Testis (tissue), 3 donors: Measurements from ENCODE around the gene CRHBP. TPM values are rescaled to one million over a fixed set of nuclear protein-coding genes. Genes with fewer than 3 reads are reported as not detected.

Source experiments
- DNase-seq: peaks from one replicate; pipeline ENCODE4 v3.0.0-alpha.2; 2019
- H3K27ac ChIP-seq, 2 donors: fragments of 200-600 bp; sonication (generic); one replicate each; pipeline ENCODE4 v1.5.1; 2019
- H3K27me3 ChIP-seq: fragments of 200-600 bp; sonication (generic); one replicate; pipeline ENCODE4 v1.5.1; 2019
- H3K36me3 ChIP-seq: fragments of 200-600 bp; sonication (generic); one replicate; pipeline ENCODE4 v1.5.1; 2017; ENCODE audit warnings: low read depth; ENCODE audit errors: missing control alignments
- H3K4me1 ChIP-seq: fragments of 200-600 bp; sonication (generic); one replicate; pipeline ENCODE4 v1.5.1; 2019
- H3K4me3 ChIP-seq, 2 donors: fragments of 200-600 bp; sonication (generic); one replicate each; pipeline ENCODE4 v1.5.1; 2017 to 2019
- H3K9me3 ChIP-seq: fragments of 200-600 bp; sonication (generic); one replicate; pipeline ENCODE4 v1.5.1; 2017
- CTCF ChIP-seq, 3 experiments: fragments of 450-650 bp in 2 of 3; fragments of 200-600 bp in 1 of 3; sonication (generic) in 1 of 3; IDR thresholded peaks; one replicate each; pipeline ENCODE4 v1.5.1; 2016 to 2019; ENCODE audit warnings: antibody characterized with exemption in 3 of 3, mild to moderate bottlenecking in 2 of 3, moderate library complexity in 1 of 3
- POLR2A ChIP-seq: fragments of 450-650 bp; IDR thresholded peaks from one replicate; pipeline ENCODE4 v1.6.1; 2017; ENCODE audit warnings: antibody characterized with exemption, mild to moderate bottlenecking, moderate library complexity
- WGBS, 2 donors: methylation state at CpG; one replicate each; pipeline ENCODE4 v1.1.5; 2018; 5-methylcytosine and 5-hydroxymethylcytosine counted together
- intact Hi-C: fragments of 100-400 bp; cut with DNase I; formaldehyde crosslinking; loops from one replicate; pipeline ENCODE4 v1.15.1; 2023; ENCODE audit warnings: low total_unique reads
- polyA plus RNA-seq: library from polyadenylated mRNA; stranded (reverse); fragments of 350-450 nt; fragmentation: Illumina TruSeq; extraction: RNeasy Lipid Tissue Mini Kit (QIAGEN cat#74804); gene quantifications from one replicate; pipeline ENCODE4 v1.2.3, GENCODE V29; 2014; ENCODE audit warnings: low read depth, low replicate concordance; ENCODE audit not compliant: insufficient read depth
- small RNA-seq, 2 donors: library from RNA; depleted of rRNA; stranded (forward); fragments of <200 nt; gene quantifications; one replicate each; pipeline ENCODE3, GENCODE V24; 2016
- total RNA-seq, 2 donors: library from RNA; depleted of rRNA; stranded (reverse); fragments of >200 nt; gene quantifications; one replicate each; pipeline ENCODE4 v1.2.3, GENCODE V29; 2016

The CRHBP gene
- total and polyA plus RNA-seq, 3 donors from 2014 or later: 1.1 to 3.3 (median 2.0) TPM

- intact Hi-C loops: no loop called here
Observed at GRCh38 chr5:77012601-77013000, 59.8 kb downstream of the CRHBP start.

DNA sequence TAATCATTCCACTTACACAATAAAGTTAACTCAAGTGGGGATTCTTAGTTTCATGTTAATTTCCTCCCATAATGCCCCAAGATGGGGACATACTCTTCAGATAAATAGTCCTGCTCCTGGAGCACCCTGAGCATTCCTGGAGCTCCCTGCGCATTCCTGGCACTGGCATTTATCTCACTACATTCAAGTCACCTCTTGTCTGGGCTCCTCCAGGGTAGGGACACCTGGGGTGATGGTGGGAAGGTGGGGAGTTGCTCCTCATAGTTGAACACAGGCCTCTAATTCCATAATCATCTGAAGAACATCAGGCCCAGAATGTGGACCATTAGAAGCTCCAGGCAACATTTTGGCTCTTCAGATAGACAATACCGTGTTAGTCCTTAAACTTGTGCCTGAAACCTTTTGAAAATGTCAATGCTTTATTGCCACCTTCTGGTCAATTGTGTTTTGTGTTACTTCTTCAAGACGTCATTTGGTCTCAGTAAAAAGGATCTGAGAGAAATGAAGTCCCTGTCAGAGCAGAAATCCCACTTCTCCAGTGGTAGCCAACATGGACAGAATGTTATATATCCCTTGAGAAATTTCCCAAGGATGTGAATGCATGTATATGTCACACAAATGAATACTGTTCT, 63.2 kb downstream of the CRHBP start:
- H3K27ac ChIP-seq: no peak overlapping the region
- WGBS, 2 donors: 41 to 45% methylated on average over 3 of the region's 3 CpGs
- intact Hi-C loops: no loop called here

More at GRCh38 chr5:77012601-77013000, 59.8 kb downstream of the CRHBP start:
- WGBS, 2 donors: 89 to 90% methylated on average over 2 of the region's 2 CpGs
- H3K27ac ChIP-seq: no peak overlapping the region
- DNase-seq: no peak
- H3K4me3 ChIP-seq: no peak overlapping the region
- no peaks in the 10 kb centered on the region for H3K27me3 ChIP-seq
- H3K9me3 ChIP-seq: no peaks in the 10 kb centered on the region
- TF ChIP-seq CTCF (IDR thresholded peaks at IDR 0.05) (no peak), POLR2A (no peak)
- no peaks in the 10 kb centered on the region for H3K36me3 ChIP-seq
- no peaks in the 10 kb centered on the region for H3K4me1 ChIP-seq

DNA sequence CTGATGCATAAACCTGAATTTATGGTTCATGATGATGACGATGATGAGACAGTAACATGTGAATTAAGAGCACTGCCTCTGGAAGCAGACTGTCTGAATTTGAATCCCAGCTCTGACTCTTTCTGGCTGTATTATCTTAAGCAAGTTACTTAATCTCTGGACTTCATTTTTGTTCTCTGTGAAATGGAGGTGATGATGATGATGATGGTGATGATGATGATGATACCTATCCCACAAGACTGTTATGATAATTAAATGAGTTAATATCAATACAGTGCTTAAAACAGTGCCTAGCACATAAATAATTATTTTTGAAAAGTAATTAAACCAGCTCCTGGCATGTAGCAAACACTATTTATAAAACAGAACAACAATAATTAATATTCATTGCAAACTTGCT, 64.1 kb downstream of the CRHBP start:
- Histone ChIP-seq H3K4me1 (no peaks in the 10 kb centered on the region), H3K4me3 (no peak overlapping the region), H3K9me3 (no peaks in the 10 kb centered on the region), H3K27ac (no peak overlapping the region), H3K36me3 (no peaks in the 10 kb centered on the region), H3K27me3 (no peaks in the 10 kb centered on the region)
- no peak for DNase-seq
- TF ChIP-seq CTCF (IDR thresholded peaks at IDR 0.05): no peak
- no peak for TF ChIP-seq POLR2A
- intact Hi-C loops: no loop called here
- WGBS, 2 donors: 89% methylated on average over 1 of the region's 1 CpG

More for the DNA sequence above, 63.2 kb downstream of the CRHBP start:
- Histone ChIP-seq H3K36me3 (no peaks in the 10 kb centered on the region), H3K4me1 (no peaks in the 10 kb centered on the region), H3K9me3 (no peaks in the 10 kb centered on the region), H3K27me3 (no peaks in the 10 kb centered on the region), H3K4me3 (no peak overlapping the region)
- DNase-seq: no peak
- TF ChIP-seq POLR2A: no peak
- peak in 2 of 3 experiments; percentile 15 to 20 for TF ChIP-seq CTCF (IDR thresholded peaks at IDR 0.05)

DNA sequence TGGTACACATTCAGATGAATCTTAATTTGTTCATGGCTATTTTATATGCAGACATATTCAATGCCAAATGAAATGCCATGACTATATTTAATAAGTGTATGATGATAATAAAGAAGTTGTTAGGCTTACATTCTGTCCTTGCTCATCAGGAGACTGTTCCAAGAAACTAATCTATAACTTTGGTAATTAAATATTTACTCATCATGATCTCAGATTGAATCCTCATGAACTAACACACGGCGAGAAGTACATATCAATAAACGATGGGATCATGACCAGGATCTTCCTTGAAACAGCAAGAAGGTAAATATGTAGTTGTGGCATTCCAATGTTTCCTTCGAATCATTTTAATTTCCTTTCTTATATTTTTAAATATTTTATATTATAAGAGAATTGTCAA, 64.8 kb downstream of the CRHBP start:
- WGBS, 2 donors: 82 to 89% methylated on average over 4 of the region's 4 CpGs
- TF ChIP-seq CTCF (IDR thresholded peaks at IDR 0.05) (no peak), POLR2A (no peak)
- Histone ChIP-seq H3K27ac (no peak overlapping the region), H3K4me1 (no peaks in the 10 kb centered on the region), H3K4me3 (no peak overlapping the region), H3K36me3 (no peaks in the 10 kb centered on the region), H3K9me3 (no peaks in the 10 kb centered on the region), H3K27me3 (no peaks in the 10 kb centered on the region)
- intact Hi-C loops: no loop called here
- no peak for DNase-seq

Small RNA genes lying within 50 kb of the gene (small RNA-seq; reads per million reads assigned to genes)
- 0 reads per million in 2 donors for gene RNU6ATAC36P

Other genes starting within 250 kb of the CRHBP start
- 10 to 100 TPM; 17.9 to 29.9 TPM for gene F2R, start 236.9 kb upstream of the CRHBP start, total RNA-seq
- 28.0 TPM for gene F2R, start 236.9 kb upstream of the CRHBP start, polyA plus RNA-seq
- 1 to 10 TPM in 1 of 2 donors, under 1 TPM in 1; 0.68 to 1.1 TPM for gene F2RL1, start 134.0 kb upstream of the CRHBP start, total RNA-seq
- 2.3 TPM for gene F2RL1, start 134.0 kb upstream of the CRHBP start, polyA plus RNA-seq
- under 1 TPM in 1 of 2 donors, not detected in 1; 0.71 TPM for gene S100Z, start 103.0 kb upstream of the CRHBP start, total RNA-seq
- gene S100Z, start 103.0 kb upstream of the CRHBP start, polyA plus RNA-seq: not detected
- 10 to 100 TPM; 50.4 to 58.0 TPM for gene AGGF1, start 77.4 kb downstream of the CRHBP start, total RNA-seq
- gene AGGF1, start 77.4 kb downstream of the CRHBP start, polyA plus RNA-seq: 22.8 TPM
- 10 to 100 TPM in 1 of 2 donors, 1 to 10 TPM in 1; 7.9 to 14.5 TPM for gene ZBED3, start 134.2 kb downstream of the CRHBP start, total RNA-seq
- 6.9 TPM for gene ZBED3, start 134.2 kb downstream of the CRHBP start, polyA plus RNA-seq